HEK293 (cell line): ENCODE measurements around the gene RAE1.

ENCODE experiments used
- CTCF ChIA-PET: fragments of 350-600 bp; formaldehyde crosslinking; extraction: SDS; loops from one replicate; lab custom pipeline; 2021; ENCODE audit warnings: antibody characterized with exemption; lab: Yijun Ruan, JAX
- POLR2A ChIA-PET: fragments of 300-600 bp; formaldehyde crosslinking; extraction: SDS; loops from one replicate; lab custom pipeline; 2020; ENCODE audit warnings: antibody characterized with exemption, inconsistent platforms; lab: Yijun Ruan, JAX
- H3K27ac ChIP-seq: fragments of 200-500 bp; sonication (Bioruptor generic); 2 replicates; pipeline ENCODE4 v1.5.1; 2014; ENCODE audit warnings: low read depth, low read length, control low read depth, inconsistent platforms; ENCODE audit errors: extremely low read depth
- H3K36me3 ChIP-seq, 2 experiments: fragments of 200-500 bp in 1 of 2; sonication (Bioruptor generic) in 1 of 2; 1 replicate in 1 of 2; 2 replicates in 1 of 2; pipeline ENCODE4 v1.5.1; 2014 to 2017; ENCODE audit warnings: inconsistent platforms in 2 of 2, low read length in 2 of 2; ENCODE audit not compliant: control insufficient read depth in 2 of 2, insufficient read depth in 1 of 2
- H3K4me1 ChIP-seq: fragments of 200-500 bp; sonication (Bioruptor generic); 2 replicates; pipeline ENCODE4 v1.5.1; 2014; ENCODE audit warnings: mild to moderate bottlenecking, low read length, inconsistent platforms; ENCODE audit not compliant: control insufficient read depth, insufficient read depth
- H3K4me3 ChIP-seq: 2 replicates; pipeline ENCODE4 v1.5.1; 2011; ENCODE audit warnings: low read depth, mild to moderate bottlenecking, control low read depth, low read length, moderate library complexity
- H3K9me3 ChIP-seq: fragments of 200-500 bp; sonication (Bioruptor generic); 2 replicates; pipeline ENCODE4 v1.5.1; 2014; ENCODE audit warnings: low read depth, low read length, inconsistent platforms; ENCODE audit not compliant: control insufficient read depth, insufficient read depth
- HIC1 ChIP-seq: fragments of 450-650 bp; formaldehyde crosslinking; IDR thresholded peaks from 2 replicates; pipeline ENCODE4 v1.5.1; 2016; ENCODE audit warnings: missing biosample characterization, missing genetic modification characterization
- MEIS1 ChIP-seq: sonication (generic); formaldehyde crosslinking; IDR thresholded peaks from 2 replicates; pipeline ENCODE4 v1.8.1; 2022; ENCODE audit warnings: missing genetic modification reagents, mild to moderate bottlenecking, borderline replicate concordance
- REST ChIP-seq: fragments of 450-650 bp; formaldehyde crosslinking; IDR thresholded peaks from 2 replicates; pipeline ENCODE4 v1.5.1; 2016; ENCODE audit warnings: missing biosample characterization, missing genetic modification characterization
- ZBTB48 ChIP-seq: fragments of 450-650 bp; formaldehyde crosslinking; IDR thresholded peaks from 2 replicates; pipeline ENCODE4 v1.5.1; 2016; ENCODE audit warnings: missing biosample characterization, missing genetic modification characterization
- ZFP3 ChIP-seq: fragments of 450-650 bp; formaldehyde crosslinking; IDR thresholded peaks from 2 replicates; pipeline ENCODE4 v1.5.1; 2016; ENCODE audit warnings: low read depth, missing biosample characterization, missing genetic modification characterization
- ZNF223 ChIP-seq: fragments of 450-650 bp; formaldehyde crosslinking; IDR thresholded peaks from 2 replicates; pipeline ENCODE4 v1.5.1; 2016; ENCODE audit warnings: missing biosample characterization, missing genetic modification characterization
- ZNF274 ChIP-seq, 2 experiments: fragments of 200-500 bp in 1 of 2; fragments of 450-650 bp in 1 of 2; sonication (Bioruptor generic) in 1 of 2; formaldehyde crosslinking in 1 of 2; IDR thresholded peaks; 2 replicates each; pipeline versions ENCODE4 v1.5.1 to v1.6.1; 2014 to 2016; ENCODE audit warnings: borderline replicate concordance in 1 of 2, inconsistent platforms in 1 of 2, low read length in 1 of 2, missing biosample characterization in 1 of 2, missing genetic modification characterization in 1 of 2
- ZNF549 ChIP-seq: fragments of 450-650 bp; IDR thresholded peaks from 2 replicates; pipeline ENCODE4 v1.5.1; 2018; ENCODE audit warnings: missing biosample characterization, missing genetic modification characterization, mild to moderate bottlenecking, inconsistent platforms, moderate library complexity
- ZNF555 ChIP-seq: fragments of 450-650 bp; formaldehyde crosslinking; conservative IDR thresholded peaks from 2 replicates; pipeline ENCODE4 v1.5.1; 2017; ENCODE audit warnings: missing biosample characterization, mild to moderate bottlenecking, missing genetic modification characterization, inconsistent platforms
- ZNF654 ChIP-seq: fragments of 450-650 bp; formaldehyde crosslinking; IDR thresholded peaks from 2 replicates; pipeline ENCODE4 v1.5.1; 2016; ENCODE audit warnings: low read depth, missing biosample characterization, missing genetic modification characterization
- ZNF660 ChIP-seq: fragments of 450-650 bp; IDR thresholded peaks from 2 replicates; pipeline ENCODE4 v1.5.1; 2018; ENCODE audit warnings: missing biosample characterization, mild to moderate bottlenecking, missing genetic modification characterization
- ZSCAN16 ChIP-seq: fragments of 450-650 bp; formaldehyde crosslinking; IDR thresholded peaks from 2 replicates; pipeline ENCODE4 v1.5.1; 2016; ENCODE audit warnings: missing biosample characterization, missing genetic modification characterization
- TF ChIP-seq, protein P1 (sequence below): fragments of 450-650 bp; formaldehyde crosslinking; conservative IDR thresholded peaks from 2 replicates; pipeline ENCODE4 v1.5.1; 2016; ENCODE audit warnings: low read depth, missing biosample characterization, missing genetic modification characterization
- TF ChIP-seq, protein P2 (sequence below): fragments of 450-650 bp; formaldehyde crosslinking; IDR thresholded peaks from 2 replicates; pipeline ENCODE4 v1.5.1; 2016; ENCODE audit warnings: missing biosample characterization, missing genetic modification characterization
- TF ChIP-seq, protein P3 (sequence below): fragments of 450-650 bp; formaldehyde crosslinking; conservative IDR thresholded peaks from 2 replicates; pipeline ENCODE4 v1.5.1; 2016; ENCODE audit warnings: low read depth, missing biosample characterization, missing genetic modification characterization

The RAE1 gene

GRCh38 chr20:57315976-57316480 lies 35.0 kb upstream of the RAE1 start:
- no peaks in the 10 kb centered on the region for H3K9me3 ChIP-seq
- no peaks in the 10 kb centered on the region for H3K36me3 ChIP-seq
- CTCF ChIA-PET = no interaction called here
- no peaks in the 10 kb centered on the region for H3K4me1 ChIP-seq
- TF ChIP-seq REST (tag by site-specific recombination) = no peak
- no peak for TF ChIP-seq HIC1 (tag by site-specific recombination)
- TF ChIP-seq ZFP3 = no peak
- TF ChIP-seq ZNF654 (tag by site-specific recombination) = no peak
- TF ChIP-seq ZNF274 (IDR thresholded peaks at IDR 0.05; ENCODE audit: low read length) = no peak
- TF ChIP-seq ZNF274 (tag by site-specific recombination; IDR thresholded peaks at IDR 0.05; ENCODE audit: borderline replicate concordance) = no peak
- no peak for TF ChIP-seq ZNF223 (tag by site-specific recombination)
- no peak for TF ChIP-seq ZNF549 (tag by site-specific recombination)
- no peak for TF ChIP-seq ZNF555 (tag by site-specific recombination)
- POLR2A ChIA-PET = no interaction called here
- H3K4me3 ChIP-seq = no peak overlapping the region
- no peak overlapping the region for H3K27ac ChIP-seq

DNA sequence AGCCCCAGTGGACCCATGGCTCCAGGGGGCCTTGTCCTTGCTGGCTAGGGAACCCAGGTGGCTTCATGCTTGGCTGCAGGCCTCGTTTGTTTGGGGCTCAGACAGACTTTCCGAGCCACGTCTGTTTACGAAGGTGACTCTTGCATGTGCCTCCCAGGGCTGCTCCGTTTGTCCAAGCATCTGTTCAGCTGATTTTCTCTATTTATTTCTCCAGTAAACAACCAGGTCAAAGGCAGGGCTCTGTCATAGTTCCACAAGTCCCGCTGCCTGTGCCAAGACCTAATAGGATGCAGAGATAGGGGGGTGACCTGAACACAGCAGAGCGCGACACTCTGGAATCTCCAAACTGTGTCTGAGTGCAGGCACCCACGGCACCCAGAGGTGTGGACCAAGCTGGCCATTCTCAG lies 34.3 kb upstream of the RAE1 start:
- no peaks in the 10 kb centered on the region for H3K36me3 ChIP-seq
- no peak overlapping the region for H3K27ac ChIP-seq
- CTCF ChIA-PET = interaction anchor here (1.2 kb wide), 1 partner anchor 11 kb away, joined by 4 read pairs; no protein-coding TSS in a partner anchor

More for the DNA sequence above, 34.3 kb upstream of the RAE1 start:
- Histone ChIP-seq H3K4me3 (no peak overlapping the region), H3K9me3 (no peaks in the 10 kb centered on the region), H3K4me1 (no peaks in the 10 kb centered on the region)
- POLR2A ChIA-PET = no interaction called here
- TF ChIP-seq ZBTB48 (tag by site-specific recombination) = no peak
- no peak for TF ChIP-seq MEIS1
- TF ChIP-seq ZNF660 = no peak
- TF ChIP-seq ZSCAN16 (tag by site-specific recombination) = no peak
- TF ChIP-seq, protein P1, sequence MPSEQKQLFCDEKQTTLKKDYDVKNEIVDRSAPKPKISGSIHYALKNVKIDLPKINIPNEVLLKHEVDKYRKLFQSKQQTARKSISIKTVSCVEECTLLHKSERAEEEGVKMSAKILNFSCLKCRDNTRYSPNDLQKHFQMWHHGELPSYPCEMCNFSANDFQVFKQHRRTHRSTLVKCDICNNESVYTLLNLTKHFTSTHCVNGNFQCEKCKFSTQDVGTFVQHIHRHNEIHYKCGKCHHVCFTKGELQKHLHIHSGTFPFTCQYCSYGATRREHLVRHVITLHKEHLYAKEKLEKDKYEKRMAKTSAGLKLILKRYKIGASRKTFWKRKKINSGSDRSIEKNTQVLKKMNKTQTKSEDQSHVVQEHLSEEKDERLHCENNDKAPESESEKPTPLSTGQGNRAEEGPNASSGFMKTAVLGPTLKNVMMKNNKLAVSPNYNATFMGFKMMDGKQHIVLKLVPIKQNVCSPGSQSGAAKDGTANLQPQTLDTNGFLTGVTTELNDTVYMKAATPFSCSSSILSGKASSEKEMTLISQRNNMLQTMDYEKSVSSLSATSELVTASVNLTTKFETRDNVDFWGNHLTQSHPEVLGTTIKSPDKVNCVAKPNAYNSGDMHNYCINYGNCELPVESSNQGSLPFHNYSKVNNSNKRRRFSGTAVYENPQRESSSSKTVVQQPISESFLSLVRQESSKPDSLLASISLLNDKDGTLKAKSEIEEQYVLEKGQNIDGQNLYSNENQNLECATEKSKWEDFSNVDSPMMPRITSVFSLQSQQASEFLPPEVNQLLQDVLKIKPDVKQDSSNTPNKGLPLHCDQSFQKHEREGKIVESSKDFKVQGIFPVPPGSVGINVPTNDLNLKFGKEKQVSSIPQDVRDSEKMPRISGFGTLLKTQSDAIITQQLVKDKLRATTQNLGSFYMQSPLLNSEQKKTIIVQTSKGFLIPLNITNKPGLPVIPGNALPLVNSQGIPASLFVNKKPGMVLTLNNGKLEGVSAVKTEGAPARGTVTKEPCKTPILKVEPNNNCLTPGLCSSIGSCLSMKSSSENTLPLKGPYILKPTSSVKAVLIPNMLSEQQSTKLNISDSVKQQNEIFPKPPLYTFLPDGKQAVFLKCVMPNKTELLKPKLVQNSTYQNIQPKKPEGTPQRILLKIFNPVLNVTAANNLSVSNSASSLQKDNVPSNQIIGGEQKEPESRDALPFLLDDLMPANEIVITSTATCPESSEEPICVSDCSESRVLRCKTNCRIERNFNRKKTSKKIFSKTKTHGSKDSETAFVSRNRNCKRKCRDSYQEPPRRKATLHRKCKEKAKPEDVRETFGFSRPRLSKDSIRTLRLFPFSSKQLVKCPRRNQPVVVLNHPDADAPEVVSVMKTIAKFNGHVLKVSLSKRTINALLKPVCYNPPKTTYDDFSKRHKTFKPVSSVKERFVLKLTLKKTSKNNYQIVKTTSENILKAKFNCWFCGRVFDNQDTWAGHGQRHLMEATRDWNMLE = no peak
- TF ChIP-seq, protein P2, sequence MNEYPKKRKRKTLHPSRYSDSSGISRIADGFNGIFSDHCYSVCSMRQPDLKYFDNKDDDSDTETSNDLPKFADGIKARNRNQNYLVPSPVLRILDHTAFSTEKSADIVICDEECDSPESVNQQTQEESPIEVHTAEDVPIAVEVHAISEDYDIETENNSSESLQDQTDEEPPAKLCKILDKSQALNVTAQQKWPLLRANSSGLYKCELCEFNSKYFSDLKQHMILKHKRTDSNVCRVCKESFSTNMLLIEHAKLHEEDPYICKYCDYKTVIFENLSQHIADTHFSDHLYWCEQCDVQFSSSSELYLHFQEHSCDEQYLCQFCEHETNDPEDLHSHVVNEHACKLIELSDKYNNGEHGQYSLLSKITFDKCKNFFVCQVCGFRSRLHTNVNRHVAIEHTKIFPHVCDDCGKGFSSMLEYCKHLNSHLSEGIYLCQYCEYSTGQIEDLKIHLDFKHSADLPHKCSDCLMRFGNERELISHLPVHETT (tag by site-specific recombination) = no peak
- TF ChIP-seq, protein P3, sequence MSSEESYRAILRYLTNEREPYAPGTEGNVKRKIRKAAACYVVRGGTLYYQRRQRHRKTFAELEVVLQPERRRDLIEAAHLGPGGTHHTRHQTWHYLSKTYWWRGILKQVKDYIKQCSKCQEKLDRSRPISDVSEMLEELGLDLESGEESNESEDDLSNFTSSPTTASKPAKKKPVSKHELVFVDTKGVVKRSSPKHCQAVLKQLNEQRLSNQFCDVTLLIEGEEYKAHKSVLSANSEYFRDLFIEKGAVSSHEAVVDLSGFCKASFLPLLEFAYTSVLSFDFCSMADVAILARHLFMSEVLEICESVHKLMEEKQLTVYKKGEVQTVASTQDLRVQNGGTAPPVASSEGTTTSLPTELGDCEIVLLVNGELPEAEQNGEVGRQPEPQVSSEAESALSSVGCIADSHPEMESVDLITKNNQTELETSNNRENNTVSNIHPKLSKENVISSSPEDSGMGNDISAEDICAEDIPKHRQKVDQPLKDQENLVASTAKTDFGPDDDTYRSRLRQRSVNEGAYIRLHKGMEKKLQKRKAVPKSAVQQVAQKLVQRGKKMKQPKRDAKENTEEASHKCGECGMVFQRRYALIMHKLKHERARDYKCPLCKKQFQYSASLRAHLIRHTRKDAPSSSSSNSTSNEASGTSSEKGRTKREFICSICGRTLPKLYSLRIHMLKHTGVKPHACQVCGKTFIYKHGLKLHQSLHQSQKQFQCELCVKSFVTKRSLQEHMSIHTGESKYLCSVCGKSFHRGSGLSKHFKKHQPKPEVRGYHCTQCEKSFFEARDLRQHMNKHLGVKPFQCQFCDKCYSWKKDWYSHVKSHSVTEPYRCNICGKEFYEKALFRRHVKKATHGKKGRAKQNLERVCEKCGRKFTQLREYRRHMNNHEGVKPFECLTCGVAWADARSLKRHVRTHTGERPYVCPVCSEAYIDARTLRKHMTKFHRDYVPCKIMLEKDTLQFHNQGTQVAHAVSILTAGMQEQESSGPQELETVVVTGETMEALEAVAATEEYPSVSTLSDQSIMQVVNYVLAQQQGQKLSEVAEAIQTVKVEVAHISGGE (tag by site-specific recombination) = no peak
- TF ChIP-seq, all 188 proteins: peak for 0
